Measurements from ENCODE around the gene PACSIN2. TPM values are rescaled to one million over a fixed set of nuclear protein-coding genes. Genes with fewer than 3 reads are reported as not detected.

PACSIN2 gene
- total RNA-seq, 3 donors from 2014 or later, result 43.8 to 82.7 (median 72.4) TPM

DNA sequence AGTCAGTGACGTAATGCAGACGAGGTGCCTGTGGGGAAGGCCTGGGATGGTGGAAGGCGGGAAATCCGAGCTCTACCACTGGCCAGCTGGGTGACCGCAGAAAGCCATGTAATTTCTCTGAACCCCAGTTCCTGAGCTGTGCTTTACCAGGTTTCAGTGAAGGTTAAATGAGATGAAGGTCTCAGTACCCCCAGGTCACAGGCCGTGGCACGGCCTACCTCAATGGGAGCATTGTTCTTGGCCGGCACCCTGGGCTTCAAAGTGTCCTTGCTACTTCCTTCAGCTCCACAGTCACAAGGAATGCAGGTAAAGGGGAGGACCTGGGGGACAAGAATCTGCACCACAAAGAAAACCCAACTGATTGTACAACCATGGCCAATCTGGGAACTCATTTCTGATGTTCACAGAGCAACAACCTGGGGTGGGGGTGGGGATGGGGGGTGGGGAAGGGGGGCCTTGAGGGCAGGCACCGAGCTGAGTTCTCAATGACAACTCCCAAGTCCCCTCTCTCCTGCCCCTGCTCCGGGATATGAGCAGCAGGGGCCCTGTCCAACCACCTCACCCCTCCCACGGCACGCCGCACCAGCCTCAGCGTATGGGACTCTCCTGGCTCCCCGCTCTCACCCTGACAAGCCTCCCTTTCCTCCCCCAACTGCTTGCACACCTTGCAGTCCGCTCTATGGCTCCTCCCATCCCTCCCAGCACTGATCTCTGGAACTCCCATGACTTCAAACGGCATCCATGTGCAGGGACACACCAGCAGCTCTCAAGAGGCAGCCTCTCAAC, 98.8 kb downstream of the PACSIN2 start:
- TF ChIP-seq POLR2A (IDR thresholded peaks at IDR 0.05) (no peak), POLR2AphosphoS5 (IDR thresholded peaks at IDR 0.05) (no peak)
- TF ChIP-seq, protein P1, sequence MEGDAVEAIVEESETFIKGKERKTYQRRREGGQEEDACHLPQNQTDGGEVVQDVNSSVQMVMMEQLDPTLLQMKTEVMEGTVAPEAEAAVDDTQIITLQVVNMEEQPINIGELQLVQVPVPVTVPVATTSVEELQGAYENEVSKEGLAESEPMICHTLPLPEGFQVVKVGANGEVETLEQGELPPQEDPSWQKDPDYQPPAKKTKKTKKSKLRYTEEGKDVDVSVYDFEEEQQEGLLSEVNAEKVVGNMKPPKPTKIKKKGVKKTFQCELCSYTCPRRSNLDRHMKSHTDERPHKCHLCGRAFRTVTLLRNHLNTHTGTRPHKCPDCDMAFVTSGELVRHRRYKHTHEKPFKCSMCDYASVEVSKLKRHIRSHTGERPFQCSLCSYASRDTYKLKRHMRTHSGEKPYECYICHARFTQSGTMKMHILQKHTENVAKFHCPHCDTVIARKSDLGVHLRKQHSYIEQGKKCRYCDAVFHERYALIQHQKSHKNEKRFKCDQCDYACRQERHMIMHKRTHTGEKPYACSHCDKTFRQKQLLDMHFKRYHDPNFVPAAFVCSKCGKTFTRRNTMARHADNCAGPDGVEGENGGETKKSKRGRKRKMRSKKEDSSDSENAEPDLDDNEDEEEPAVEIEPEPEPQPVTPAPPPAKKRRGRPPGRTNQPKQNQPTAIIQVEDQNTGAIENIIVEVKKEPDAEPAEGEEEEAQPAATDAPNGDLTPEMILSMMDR (IDR thresholded peaks at IDR 0.05), result no peak
- DNase-seq (ENCODE audit: low spot score in 2 of 2), result no peak
- intact Hi-C loops (cut with DNase I; ENCODE audit: low total_unique reads), result no loop called here
- peak overlapping the region; percentile 65 to 72 for H3K27ac ChIP-seq
- H3K36me3 ChIP-seq, result no peaks in the 10 kb centered on the region
- H3K9me3 ChIP-seq, result no peaks in the 10 kb centered on the region
- no peaks in the 10 kb centered on the region for H3K4me1 ChIP-seq
- no peaks in the 10 kb centered on the region for H3K27me3 ChIP-seq
- no peak overlapping the region for H3K4me3 ChIP-seq

DNA sequence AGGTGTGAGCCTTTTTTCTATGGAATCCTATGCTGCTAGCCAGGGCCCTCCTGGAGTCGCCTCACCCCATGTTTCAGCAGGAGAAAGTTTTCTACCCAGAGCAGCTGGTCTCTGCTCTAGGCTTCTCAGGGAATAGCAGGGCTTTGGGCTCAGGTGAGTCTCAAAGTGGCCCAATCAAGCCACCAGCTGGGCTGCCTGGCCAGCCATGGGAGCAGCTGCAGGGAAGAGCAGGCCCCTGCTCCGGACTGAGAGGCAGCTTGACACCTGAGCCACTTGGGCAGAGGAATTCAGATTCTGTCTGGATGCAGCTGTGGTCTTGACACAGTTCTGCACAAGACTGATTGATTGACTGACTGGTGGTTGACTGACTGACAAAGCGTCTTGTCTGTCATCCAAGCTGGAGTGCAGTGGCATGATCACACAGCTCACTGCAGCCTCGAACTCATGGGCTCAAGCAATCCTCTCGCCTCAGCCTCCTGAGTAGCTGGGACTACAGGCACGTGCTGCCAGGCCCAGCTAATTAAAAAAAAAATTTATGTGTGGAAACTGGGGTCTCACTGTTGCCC, 100.4 kb downstream of the PACSIN2 start:
- Histone ChIP-seq H3K4me1 (no peaks in the 10 kb centered on the region), H3K27ac (no peak overlapping the region), H3K9me3 (no peaks in the 10 kb centered on the region), H3K27me3 (no peaks in the 10 kb centered on the region), H3K36me3 (no peaks in the 10 kb centered on the region), H3K4me3 (no peak overlapping the region)
- intact Hi-C loops (cut with DNase I; ENCODE audit: low total_unique reads), result no loop called here
- TF ChIP-seq POLR2AphosphoS5 (IDR thresholded peaks at IDR 0.05), result no peak
- TF ChIP-seq POLR2A (IDR thresholded peaks at IDR 0.05), result no peak
- TF ChIP-seq, protein P1 (IDR thresholded peaks at IDR 0.05), result no peak
- DNase-seq (ENCODE audit: low spot score in 2 of 2), result no peak

DNA sequence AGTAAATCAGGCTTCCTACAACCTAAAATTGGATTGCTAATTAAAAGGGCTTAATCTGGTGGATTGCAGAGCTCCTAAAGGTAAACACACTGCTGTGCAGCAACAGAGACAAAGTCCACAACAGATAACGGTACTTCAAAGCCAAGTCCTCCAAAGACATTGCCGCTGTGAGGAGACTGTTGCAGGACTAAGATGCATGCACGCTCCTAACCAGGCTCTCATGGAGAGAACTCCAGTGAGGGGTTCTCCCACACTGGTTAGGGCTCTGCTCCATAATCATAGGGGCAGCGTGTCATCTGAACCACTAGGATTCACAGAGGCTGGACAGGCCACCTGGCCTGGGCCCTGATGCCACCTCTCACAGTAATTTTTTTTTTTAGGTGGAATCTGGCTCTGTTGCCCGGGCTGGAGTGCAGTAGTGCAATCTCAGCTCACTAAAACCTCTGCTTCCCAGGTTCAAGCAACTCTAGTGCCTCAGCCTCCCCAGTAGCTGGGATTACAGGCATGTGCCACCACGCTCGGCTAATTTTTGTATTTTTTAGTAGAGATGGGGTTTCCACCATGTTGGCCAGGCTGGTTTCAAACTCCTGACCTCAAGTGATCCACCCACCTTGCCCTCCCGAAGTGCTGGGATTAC, 101.0 kb downstream of the PACSIN2 start:
- Histone ChIP-seq H3K4me1 (no peaks in the 10 kb centered on the region), H3K36me3 (no peaks in the 10 kb centered on the region)
- intact Hi-C loops (cut with DNase I; ENCODE audit: low total_unique reads), result no loop called here

DNA sequence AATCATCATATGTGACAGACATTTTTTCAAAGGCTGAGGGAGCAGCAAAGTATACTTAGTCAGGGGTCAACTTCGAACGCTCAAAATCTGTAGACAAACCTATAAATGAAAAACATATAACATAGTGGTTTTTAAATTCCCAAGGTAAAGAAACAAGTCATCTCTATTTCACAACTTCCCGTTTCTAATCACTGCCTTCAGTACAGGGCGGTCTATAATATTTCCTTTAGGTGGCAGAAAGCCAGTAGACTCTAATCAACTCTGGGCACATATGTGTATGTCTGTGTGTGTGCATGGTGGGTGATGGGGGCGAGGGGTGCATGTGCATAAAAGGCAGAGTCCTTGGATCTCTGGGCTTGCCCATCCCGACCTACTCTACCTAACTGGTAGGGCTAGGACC, 102.9 kb downstream of the PACSIN2 start:
- H3K27ac ChIP-seq, result no peak overlapping the region
- TF ChIP-seq POLR2A (IDR thresholded peaks at IDR 0.05) (no peak), POLR2AphosphoS5 (IDR thresholded peaks at IDR 0.05) (no peak)
- TF ChIP-seq, protein P1 (IDR thresholded peaks at IDR 0.05), result no peak
- no peak for DNase-seq (ENCODE audit: low spot score in 2 of 2)
- no peaks in the 10 kb centered on the region for H3K27me3 ChIP-seq
- H3K9me3 ChIP-seq, result no peaks in the 10 kb centered on the region
- H3K36me3 ChIP-seq, result no peaks in the 10 kb centered on the region
- peaks cover 4 to 5% of the 10 kb centered on the region in 2 donors for H3K4me1 ChIP-seq
- no peak overlapping the region for H3K4me3 ChIP-seq
- intact Hi-C loops (cut with DNase I; ENCODE audit: low total_unique reads), result no loop called here

More for the DNA sequence above, 101.0 kb downstream of the PACSIN2 start:
- no peak overlapping the region for H3K27ac ChIP-seq
- H3K27me3 ChIP-seq, result no peaks in the 10 kb centered on the region
- no peak for TF ChIP-seq POLR2A (IDR thresholded peaks at IDR 0.05)
- TF ChIP-seq, protein P1 (IDR thresholded peaks at IDR 0.05), result no peak
- TF ChIP-seq POLR2AphosphoS5 (IDR thresholded peaks at IDR 0.05), result no peak
- no peaks in the 10 kb centered on the region for H3K9me3 ChIP-seq
- no peak overlapping the region for H3K4me3 ChIP-seq
- no peak for DNase-seq (ENCODE audit: low spot score in 2 of 2)

Measured in breast epithelium (tissue), 4 donors.